Measurements from ENCODE around the gene FAM168A. TPM values are rescaled to one million over a fixed set of nuclear protein-coding genes. Genes with fewer than 3 reads are reported as not detected.

The FAM168A gene
- polyA plus RNA-seq, 2 of the 4 experiments (the other 2 are of a cell fraction), result 15.3 to 19.2 TPM

- ChIA-PET POLR2A (no interaction called here), CTCF (interaction anchor here (1.0 to 6.2 kb wide), 4 partner anchors 10 to 281 kb away, joined by 3 to 31 read pairs (median 7); no protein-coding TSS in a partner anchor)
- FAIRE-seq, result no peak
- TF ChIP-seq HOXB13 (CRISPR knock-in tag; IDR thresholded peaks at IDR 0.05; ENCODE audit: low read depth) (no peak), POLR2AphosphoS2 (conservative IDR thresholded peaks at IDR 0.05; ENCODE audit: low read length) (no peak), FOSL2 (IDR thresholded peaks at IDR 0.05) (no peak), FOSL2 (CRISPR knock-in tag; IDR thresholded peaks at IDR 0.05) (no peak), NPAS2 (CRISPR knock-in tag; IDR thresholded peaks at IDR 0.05; ENCODE audit: borderline replicate concordance) (no peak), MAFK (IDR thresholded peaks at IDR 0.05; ENCODE audit: partially characterized antibody) (no peak), E2F6 (IDR thresholded peaks at IDR 0.05; ENCODE audit: borderline replicate concordance, low read depth) (no peak), ESRRA (IDR thresholded peaks at IDR 0.05; ENCODE audit: borderline replicate concordance, low read length) (no peak), KDM5A (IDR thresholded peaks at IDR 0.05) (no peak), HOXA7 (CRISPR knock-in tag; IDR thresholded peaks at IDR 0.05) (no peak), USF2 (IDR thresholded peaks at IDR 0.05) (no peak), HES2 (IDR thresholded peaks at IDR 0.05) (no peak), ZC3H11A (IDR thresholded peaks at IDR 0.05) (no peak), CEBPB (IDR thresholded peaks at IDR 0.05) (no peak), RFX5 (IDR thresholded peaks at IDR 0.05) (no peak), POLR2A (IDR thresholded peaks at IDR 0.05; ENCODE audit: low read length) (no peak), ELK1 (IDR thresholded peaks at IDR 0.05; ENCODE audit: low read depth, low read length) (no peak), CBX8 (IDR thresholded peaks at IDR 0.05) (no peak)
- Histone ChIP-seq H3K4me1 (no peaks in the 10 kb centered on the region), H3K27ac (no peak overlapping the region), H3K9me3 (no peaks in the 10 kb centered on the region), H3K4me3 (no peak overlapping the region), H3K4me2 (no peak overlapping the region)
- no peak for DNase-seq (ENCODE audit: low read depth in 1 of 2, low spot score in 1 of 2)
- ATAC-seq, result no peak
Observed at GRCh38 chr11:73641668-73642067, 43.8 kb upstream of the FAM168A start.

- no peak for FAIRE-seq
Observed at GRCh38 chr11:73640592-73640991, 42.7 kb upstream of the FAM168A start.

More at GRCh38 chr11:73640592-73640991, 42.7 kb upstream of the FAM168A start:
- Histone ChIP-seq H3K9me3 (no peaks in the 10 kb centered on the region), H3K27ac (no peak overlapping the region), H3K4me3 (no peak overlapping the region), H3K4me1 (no peaks in the 10 kb centered on the region), H3K4me2 (no peak overlapping the region)
- ChIA-PET POLR2A (no interaction called here), CTCF (interaction anchor here (0.8 to 6.2 kb wide), 5 partner anchors 9 to 162 kb away, joined by 3 to 31 read pairs (median 4); partner anchors contain the start of gene RAB6A)
- TF ChIP-seq MAZ (IDR thresholded peaks at IDR 0.05; ENCODE audit: borderline replicate concordance, low read depth, low read length) (no peak), SREBF2 (IDR thresholded peaks at IDR 0.05) (no peak), NFE2L2 (conservative IDR thresholded peaks at IDR 0.05; ENCODE audit: low read length) (no peak), BCL3 (IDR thresholded peaks at IDR 0.05) (no peak), ZNF302 (CRISPR knock-in tag; IDR thresholded peaks at IDR 0.05) (no peak), EHF (CRISPR knock-in tag; IDR thresholded peaks at IDR 0.05) (no peak)
- ATAC-seq (no peak), DNase-seq (ENCODE audit: low read depth in 1 of 2, low spot score in 1 of 2) (no peak)
- WGBS (ENCODE audit: missing lambda C conversion rate), result 37% methylated on average over 2 of the region's 2 CpGs

All from A549 (cell line).